A549 (cell line): ENCODE results near the gene FUCA1.

Experiments
- CTCF ChIP-seq: fragments of >200 bp; sonication (Bioruptor Twin); formaldehyde crosslinking; IDR thresholded peaks from 3 replicates; pipeline ENCODE4 v1.5.1; 2016
- EHMT2 ChIP-seq: fragments of 200-600 bp; sonication (generic); IDR thresholded peaks from 2 replicates; pipeline ENCODE4 v1.6.1; 2016; ENCODE audit warnings: antibody characterized with exemption, low read depth, mild to moderate bottlenecking, moderate library complexity
- EP300 ChIP-seq, 2 experiments: fragments of >200 bp; sonication (Bioruptor Twin); formaldehyde crosslinking; IDR thresholded peaks; 2 replicates in 1 of 2; 3 replicates in 1 of 2; pipeline ENCODE4 v1.6.1; 2016 to 2017
- JUNB ChIP-seq: fragments of >200 bp; sonication (Bioruptor Twin); formaldehyde crosslinking; IDR thresholded peaks from 2 replicates; pipeline ENCODE4 v1.6.1; 2016
- ZC3H11A ChIP-seq: fragments of 450-650 bp; IDR thresholded peaks from 2 replicates; pipeline ENCODE4 v1.6.1; 2014; ENCODE audit warnings: antibody characterized with exemption, mild to moderate bottlenecking
- TF ChIP-seq, protein P1 (sequence below): fragments of 250-450 bp; sonication (Bioruptor Pico); IDR thresholded peaks from 2 replicates; pipeline ENCODE4 v1.5.0; 2021; ENCODE audit warnings: mild to moderate bottlenecking, moderate library complexity, borderline replicate concordance

- no peak for TF ChIP-seq CTCF
- no peak for TF ChIP-seq EP300 (IDR thresholded peaks at IDR 0.05)
- TF ChIP-seq, protein P1, sequence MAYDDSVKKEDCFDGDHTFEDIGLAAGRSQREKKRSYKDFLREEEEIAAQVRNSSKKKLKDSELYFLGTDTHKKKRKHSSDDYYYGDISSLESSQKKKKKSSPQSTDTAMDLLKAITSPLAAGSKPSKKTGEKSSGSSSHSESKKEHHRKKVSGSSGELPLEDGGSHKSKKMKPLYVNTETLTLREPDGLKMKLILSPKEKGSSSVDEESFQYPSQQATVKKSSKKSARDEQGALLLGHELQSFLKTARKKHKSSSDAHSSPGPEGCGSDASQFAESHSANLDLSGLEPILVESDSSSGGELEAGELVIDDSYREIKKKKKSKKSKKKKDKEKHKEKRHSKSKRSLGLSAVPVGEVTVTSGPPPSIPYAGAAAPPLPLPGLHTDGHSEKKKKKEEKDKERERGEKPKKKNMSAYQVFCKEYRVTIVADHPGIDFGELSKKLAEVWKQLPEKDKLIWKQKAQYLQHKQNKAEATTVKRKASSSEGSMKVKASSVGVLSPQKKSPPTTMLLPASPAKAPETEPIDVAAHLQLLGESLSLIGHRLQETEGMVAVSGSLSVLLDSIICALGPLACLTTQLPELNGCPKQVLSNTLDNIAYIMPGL (CRISPR knock-in tag), result no peak
- no peak for TF ChIP-seq JUNB
- no peak for TF ChIP-seq ZC3H11A
- TF ChIP-seq EHMT2, result no peak
These were observed 47.4 kb upstream of the FUCA1 start for GRCh38 chr1:23915466-23915865.
